GM18526 (cell line): ENCODE results near the gene PDE7B.

Source experiments
- POLR2A ChIP-seq: IDR thresholded peaks from 3 replicates; pipeline ENCODE4 v1.6.1; 2011; ENCODE audit not compliant: insufficient read length; ENCODE audit errors: extremely low read depth

PDE7B gene

GRCh38 chr6:135932651-135933050 lies 81.2 kb downstream of the PDE7B start:
- TF ChIP-seq POLR2A: no peak

- TF ChIP-seq POLR2A: no peak
Observed at GRCh38 chr6:135935941-135936601, 84.6 kb downstream of the PDE7B start.

- no peak for TF ChIP-seq POLR2A
Observed at GRCh38 chr6:135936606-135937005, 85.1 kb downstream of the PDE7B start.

- TF ChIP-seq POLR2A: no peak
Observed at GRCh38 chr6:135937106-135937505, 85.6 kb downstream of the PDE7B start.

GRCh38 chr6:135938576-135939207 lies 87.2 kb downstream of the PDE7B start:
- no peak for TF ChIP-seq POLR2A

GRCh38 chr6:135939208-135939591 lies 87.7 kb downstream of the PDE7B start:
- no peak for TF ChIP-seq POLR2A

- TF ChIP-seq POLR2A: no peak
Observed at GRCh38 chr6:135940616-135941167, 89.2 kb downstream of the PDE7B start.

- TF ChIP-seq POLR2A: no peak
Observed at GRCh38 chr6:135941275-135942025, 89.9 kb downstream of the PDE7B start.

GRCh38 chr6:135944120-135944519 lies 92.6 kb downstream of the PDE7B start:
- no peak for TF ChIP-seq POLR2A

GRCh38 chr6:135946674-135947073 lies 95.2 kb downstream of the PDE7B start:
- no peak for TF ChIP-seq POLR2A

- no peak for TF ChIP-seq POLR2A
Observed at GRCh38 chr6:135950669-135951068, 99.2 kb downstream of the PDE7B start.

GRCh38 chr6:135951169-135951568 lies 99.7 kb downstream of the PDE7B start:
- no peak for TF ChIP-seq POLR2A

- TF ChIP-seq POLR2A: no peak
Observed at GRCh38 chr6:135953818-135954217, 102.3 kb downstream of the PDE7B start.

- no peak for TF ChIP-seq POLR2A
Observed at GRCh38 chr6:135955099-135955498, 103.6 kb downstream of the PDE7B start.

GRCh38 chr6:135962731-135963130 lies 111.2 kb downstream of the PDE7B start:
- no peak for TF ChIP-seq POLR2A

GRCh38 chr6:135970750-135971149 lies 119.2 kb downstream of the PDE7B start:
- TF ChIP-seq POLR2A: no peak
